A549 (cell line): ENCODE data around the gene LINGO3. TPM values are rescaled to one million over a fixed set of nuclear protein-coding genes. Genes with fewer than 3 reads are reported as not detected.

Experiments
- ATAC-seq, 2 experiments: fragments of 200-7000 bp in 1 of 2; fragments of >200 bp in 1 of 2; cut with Nextera tagmentation in 1 of 2; cut with Tn5 transposase in 1 of 2; 3 replicates each; pipeline versions ENCODE4 v1.8.0 to v1.9.1; 2018 to 2020; ENCODE audit warnings: mild to moderate bottlenecking in 1 of 2, moderate library complexity in 1 of 2
- CTCF ChIA-PET: fragments of 300-600 bp; sonication (Branson Sonifier 250); formaldehyde crosslinking; extraction: SDS; loops from one replicate; lab custom pipeline; 2021; ENCODE audit warnings: antibody characterized with exemption, inconsistent platforms; lab: Yijun Ruan, JAX
- POLR2A ChIA-PET: fragments of 350-600 bp; formaldehyde crosslinking; extraction: SDS; loops from one replicate; lab custom pipeline; 2021; ENCODE audit warnings: antibody characterized with exemption, inconsistent platforms; lab: Yijun Ruan, JAX
- DNase-seq, 2 experiments: peaks; one replicate each; pipeline versions ENCODE4 v3.0.0 to v3.0.0-alpha.2; 2011 to 2016; ENCODE audit warnings: low read depth in 1 of 2, low spot score in 1 of 2
- FAIRE-seq: peaks from 2 replicates; lab custom pipeline; 2011; peaks lifted over from hg19 to GRCh38; lab: Jason Lieb, UNC
- H3K27ac ChIP-seq, 2 experiments: fragments of >200 bp; sonication (Bioruptor Twin); formaldehyde crosslinking; 3 replicates each; pipeline ENCODE4 v1.5.1; 2016 to 2017
- H3K4me1 ChIP-seq: fragments of >200 bp; sonication (Bioruptor Twin); formaldehyde crosslinking; 3 replicates; pipeline ENCODE4 v1.6.1; 2016
- H3K4me2 ChIP-seq: fragments of >200 bp; sonication (Bioruptor Twin); formaldehyde crosslinking; 3 replicates; pipeline ENCODE4 v1.6.1; 2016
- H3K4me3 ChIP-seq: fragments of >200 bp; sonication (Bioruptor Twin); formaldehyde crosslinking; 3 replicates; pipeline ENCODE4 v1.5.1; 2016
- H3K9me3 ChIP-seq: fragments of >200 bp; sonication (Bioruptor Twin); formaldehyde crosslinking; 3 replicates; pipeline ENCODE4 v1.6.1; 2016
- CHD2 ChIP-seq: fragments of 150-350 bp; IDR thresholded peaks from 2 replicates; pipeline ENCODE4 v1.6.1; 2014; ENCODE audit warnings: low read length; ENCODE audit not compliant: partially characterized antibody
- CTCF ChIP-seq: fragments of >200 bp; sonication (Bioruptor Twin); formaldehyde crosslinking; IDR thresholded peaks from 3 replicates; pipeline ENCODE4 v1.5.1; 2016
- EHMT2 ChIP-seq: fragments of 200-600 bp; sonication (generic); IDR thresholded peaks from 2 replicates; pipeline ENCODE4 v1.6.1; 2016; ENCODE audit warnings: antibody characterized with exemption, low read depth, mild to moderate bottlenecking, moderate library complexity
- HMGXB4 ChIP-seq: fragments of 250-450 bp; sonication (Bioruptor Pico); IDR thresholded peaks from 2 replicates; pipeline ENCODE4 v1.5.0; 2021; ENCODE audit warnings: mild to moderate bottlenecking, moderate library complexity, borderline replicate concordance
- JUNB ChIP-seq: fragments of >200 bp; sonication (Bioruptor Twin); formaldehyde crosslinking; IDR thresholded peaks from 2 replicates; pipeline ENCODE4 v1.6.1; 2016
- MAX ChIP-seq: IDR thresholded peaks from 2 replicates; pipeline ENCODE4 v1.6.1; 2012
- PBX3 ChIP-seq: IDR thresholded peaks from 2 replicates; pipeline ENCODE4 v1.6.1; 2012
- POLR2A ChIP-seq: IDR thresholded peaks from 2 replicates; pipeline ENCODE4 v1.6.1; 2012; ENCODE audit warnings: mild to moderate bottlenecking, low read length
- RAD21 ChIP-seq, 2 experiments: fragments of >200 bp in 1 of 2; sonication (Bioruptor Twin) in 1 of 2; formaldehyde crosslinking in 1 of 2; IDR thresholded peaks in 1 of 2; conservative IDR thresholded peaks in 1 of 2; 2 replicates in 1 of 2; 3 replicates in 1 of 2; pipeline ENCODE4 v1.6.1; 2012 to 2018; ENCODE audit warnings: inconsistent platforms in 1 of 2
- RARB ChIP-seq: fragments of 250-450 bp; sonication (Bioruptor Pico); IDR thresholded peaks from 2 replicates; pipeline ENCODE4 v1.8.0; 2021; ENCODE audit warnings: mild to moderate bottlenecking, moderate library complexity
- REST ChIP-seq: fragments of 200-600 bp; sonication (generic); IDR thresholded peaks from 2 replicates; pipeline ENCODE4 v1.6.1; 2016; ENCODE audit warnings: antibody characterized with exemption, mild to moderate bottlenecking, moderate library complexity
- TP53 ChIP-seq: fragments of 250-450 bp; sonication (Bioruptor Pico); IDR thresholded peaks from 2 replicates; pipeline ENCODE4 v1.5.0; 2021; ENCODE audit warnings: mild to moderate bottlenecking, moderate library complexity
- ZFP36 ChIP-seq: fragments of 450-650 bp; IDR thresholded peaks from 2 replicates; pipeline ENCODE4 v1.6.1; 2014; ENCODE audit warnings: borderline replicate concordance; ENCODE audit not compliant: partially characterized antibody
- WGBS: methylation state at CpG from one replicate; pipeline ENCODE4 v1.1.6; 2017; ENCODE audit errors: missing lambda C conversion rate; 5-methylcytosine and 5-hydroxymethylcytosine counted together
- polyA plus RNA-seq, 4 experiments: library from polyadenylated mRNA; depleted of rRNA in 3 of 4; stranded (reverse); fragments of >200 nt; fragmentation: RNase III in 1 of 4; extraction: RNeasy Plus Mini Kit Qiagen cat#74134 plus additional on column Dnase treatment in 1 of 4; gene quantifications; 2 replicates in 3 of 4; 3 replicates in 1 of 4; pipeline ENCODE4 v1.2.3, GENCODE V29; 2011 to 2017

Gene LINGO3
- polyA plus RNA-seq, 2 of the 4 experiments (the other 2 are of a cell fraction): not detected

GRCh38 chr19:2345794-2346663 lies 38.1 kb upstream of the LINGO3 start:
- Histone ChIP-seq H3K9me3 (no peaks in the 10 kb centered on the region), H3K4me3 (no peak overlapping the region), H3K27ac (no peak overlapping the region), H3K4me1 (no peaks in the 10 kb centered on the region), H3K4me2 (no peak overlapping the region)
- ATAC-seq (peak; percentile 31 to 53; a peak in 3 of 6 replicates), DNase-seq (no peak), FAIRE-seq (no peak)
- WGBS: 72% methylated on average over 18 of the region's 25 CpGs
- ChIA-PET CTCF (no interaction called here), POLR2A (no interaction called here)
- TF ChIP-seq MAX (0 out of 2 replicates have a peak, but pooled peaks have one; percentile 15), EHMT2 (no peak)

- Histone ChIP-seq H3K27ac (no peak overlapping the region), H3K9me3 (no peaks in the 10 kb centered on the region), H3K4me3 (no peak overlapping the region), H3K4me2 (no peak overlapping the region), H3K4me1 (no peaks in the 10 kb centered on the region)
- DNase-seq (no peak), ATAC-seq (0 out of 6 replicates have a peak, but pooled peaks of 1 of the 2 experiments have one; percentile 12), FAIRE-seq (no peak)
- CTCF ChIA-PET: no interaction called here
- WGBS: 97% methylated on average over 17 of the region's 17 CpGs
- no peak for TF ChIP-seq CTCF
- no peak for TF ChIP-seq TP53 (CRISPR knock-in tag)
- TF ChIP-seq POLR2A: no peak
- no peak for TF ChIP-seq MAX
- TF ChIP-seq PBX3: no peak
- no peak for TF ChIP-seq RAD21 (conservative IDR thresholded peaks at IDR 0.05 in 1 of 2, IDR thresholded peaks at IDR 0.05 in 1 of 2)
- no peak for TF ChIP-seq JUNB
- TF ChIP-seq RARB (CRISPR knock-in tag): no peak
- no peak for TF ChIP-seq ZFP36
- TF ChIP-seq CHD2: no peak
- POLR2A ChIA-PET: no interaction called here
These were observed 37.1 kb upstream of the LINGO3 start for GRCh38 chr19:2345076-2345475.

- ATAC-seq (no peak), FAIRE-seq (no peak), DNase-seq (no peak)
- ChIA-PET CTCF (no interaction called here), POLR2A (no interaction called here)
- no peak for TF ChIP-seq HMGXB4 (CRISPR knock-in tag)
- TF ChIP-seq REST: 0 out of 2 replicates have a peak, but pooled peaks have one; percentile 16
- 85% methylated on average over 7 of the region's 24 CpGs for WGBS
- H3K4me3 ChIP-seq: no peak overlapping the region
- no peaks in the 10 kb centered on the region for H3K4me1 ChIP-seq
- no peak overlapping the region for H3K27ac ChIP-seq
- no peak overlapping the region for H3K4me2 ChIP-seq
- H3K9me3 ChIP-seq: no peaks in the 10 kb centered on the region
These were observed 36.5 kb upstream of the LINGO3 start for GRCh38 chr19:2344381-2344870.
